ENCODE measurements around the gene GGCX. TPM values are rescaled to one million over a fixed set of nuclear protein-coding genes. Genes with fewer than 3 reads are reported as not detected.

The GGCX gene
- total and polyA plus RNA-seq, 2 of the 13 experiments (the other 11 are each of a cell fraction or from before 2014, with no cell fraction given), result 72.5 to 103 TPM

GRCh38 chr2:85577386-85578242 lies 16.3 kb upstream of the GGCX start, which contains the start of gene VAMP8 (continued):
- TF ChIP-seq KIAA2018 (CRISPR knock-in tag; IDR thresholded peaks at IDR 0.05; ENCODE audit: borderline replicate concordance), result 0 out of 2 replicates have a peak, but pooled peaks have one; percentile 16
- no peak for TF ChIP-seq ZBTB33 (CRISPR knock-in tag; IDR thresholded peaks at IDR 0.05)
- TF ChIP-seq ZFP37 (CRISPR knock-in tag; IDR thresholded peaks at IDR 0.05; ENCODE audit: borderline replicate concordance), result no peak
- no peak for TF ChIP-seq LRRFIP1 (CRISPR knock-in tag; conservative IDR thresholded peaks at IDR 0.05)
- TF ChIP-seq GFI1 (CRISPR knock-in tag; IDR thresholded peaks at IDR 0.05; ENCODE audit: borderline replicate concordance), result 0 out of 2 replicates have a peak, but pooled peaks have one; percentile 4
- TF ChIP-seq ZNF543 (CRISPR knock-in tag; IDR thresholded peaks at IDR 0.05), result no peak
- 0 out of 2 replicates have a peak, but pooled peaks have one; percentile 14 for TF ChIP-seq TFDP1 (CRISPR knock-in tag; IDR thresholded peaks at IDR 0.05; ENCODE audit: borderline replicate concordance)
- no peak for TF ChIP-seq MLXIP (CRISPR knock-in tag; IDR thresholded peaks at IDR 0.05; ENCODE audit: borderline replicate concordance)
- no peak for TF ChIP-seq ZKSCAN5 (CRISPR knock-in tag; IDR thresholded peaks at IDR 0.05)
- TF ChIP-seq TP53 (CRISPR knock-in tag; conservative IDR thresholded peaks at IDR 0.05), result no peak

Measured in HepG2 (cell line).